NT2/D1 (cell line): ENCODE results near the gene STAG1.

Source experiments
- YY1 ChIP-seq: IDR thresholded peaks from 2 replicates; pipeline ENCODE4 v1.6.1; 2011; ENCODE audit not compliant: insufficient read length, insufficient read depth
- ZNF274 ChIP-seq: IDR thresholded peaks from 2 replicates; pipeline ENCODE4 v1.6.1; 2011; ENCODE audit warnings: mild to moderate bottlenecking, low read depth, low read length

GRCh38 chr3:136714020-136714419, 38.2 kb downstream of the STAG1 start:
- TF ChIP-seq YY1 (no peak), ZNF274 (no peak)
